Pulmonary artery endothelial cell (primary cell): Measurements from ENCODE around the gene NLGN2. TPM values are rescaled to one million over a fixed set of nuclear protein-coding genes. Genes with fewer than 3 reads are reported as not detected.
A peak's percentile ranks its signal among the peaks of the same experiment; 100 is the strongest.

Experiments used
- DNase-seq: peaks from one replicate; pipeline ENCODE4 v3.0.0-alpha.2; 2011; ENCODE audit warnings: low read depth, low spot score
- total RNA-seq: library from RNA; depleted of rRNA; stranded (reverse); fragments of >200 nt; gene quantifications from 2 replicates; pipeline ENCODE4 v1.2.3, GENCODE V29; 2014

NLGN2 gene
- total RNA-seq, 1 donor from 2014 or later, result 2.6 TPM

DNA sequence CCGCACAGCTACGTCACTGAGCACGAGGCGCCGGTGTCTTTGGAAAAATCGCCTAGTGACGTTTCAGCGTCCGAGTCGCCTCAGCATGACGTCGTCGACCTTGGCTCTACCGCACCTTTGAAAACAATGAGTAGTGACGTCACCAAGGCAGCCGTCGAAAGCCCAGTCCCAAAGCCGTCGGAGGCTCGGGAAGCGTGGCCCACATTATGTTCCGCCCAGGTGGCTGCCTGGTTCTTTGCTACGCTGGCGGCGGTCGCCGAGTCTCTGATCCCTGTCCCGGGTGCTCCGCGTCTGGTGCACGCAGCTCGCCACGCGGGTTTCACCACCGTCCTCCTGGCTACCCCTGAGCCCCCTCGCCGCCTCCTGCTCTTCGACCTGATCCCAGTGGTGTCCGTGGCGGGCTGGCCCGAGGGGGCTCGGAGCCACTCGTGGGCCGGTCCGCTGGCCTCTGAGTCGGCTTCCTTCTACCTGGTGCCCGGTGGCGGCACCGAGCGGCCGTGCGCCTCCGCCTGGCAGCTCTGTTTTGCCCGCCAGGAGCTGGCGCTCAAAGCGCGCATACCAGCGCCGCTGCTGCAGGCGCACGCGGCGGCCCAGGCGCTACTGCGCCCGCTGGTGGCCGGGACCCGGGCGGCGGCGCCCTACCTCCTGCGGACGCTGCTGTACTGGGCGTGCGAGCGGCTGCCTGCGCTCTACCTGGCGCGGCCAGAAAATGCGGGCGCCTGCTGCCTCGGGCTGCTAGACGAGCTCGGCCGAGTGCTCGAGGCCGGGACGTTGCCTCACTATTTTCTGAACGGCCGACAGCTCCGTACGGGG, 29.1 kb downstream of the NLGN2 start:
- peak; percentile 37 for DNase-seq

DNA sequence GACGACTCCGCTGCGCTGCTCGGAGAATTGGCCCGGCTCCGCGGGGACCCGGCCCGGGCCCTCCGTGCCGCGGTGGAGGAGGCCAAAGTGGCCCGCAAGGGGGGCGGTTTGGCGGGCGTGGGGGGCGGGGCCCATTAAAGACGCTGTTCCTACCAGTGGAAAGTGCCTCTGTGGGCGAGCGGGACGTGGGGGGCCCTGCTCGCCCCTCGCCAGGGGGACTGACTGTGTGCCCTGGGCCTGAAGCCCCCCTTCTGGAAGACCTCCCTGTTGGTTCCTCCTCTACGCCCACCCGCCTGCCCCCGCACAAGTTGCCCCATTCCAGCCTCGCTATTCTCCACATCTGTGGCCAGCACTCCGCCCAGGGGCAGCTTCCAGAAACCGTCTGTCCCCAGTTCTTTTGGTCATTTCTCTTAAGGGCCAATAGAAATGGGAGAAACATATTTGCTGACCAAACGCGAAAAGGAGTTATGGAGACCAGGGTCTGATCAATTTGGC, 29.8 kb downstream of the NLGN2 start:
- no peak for DNase-seq

DNA sequence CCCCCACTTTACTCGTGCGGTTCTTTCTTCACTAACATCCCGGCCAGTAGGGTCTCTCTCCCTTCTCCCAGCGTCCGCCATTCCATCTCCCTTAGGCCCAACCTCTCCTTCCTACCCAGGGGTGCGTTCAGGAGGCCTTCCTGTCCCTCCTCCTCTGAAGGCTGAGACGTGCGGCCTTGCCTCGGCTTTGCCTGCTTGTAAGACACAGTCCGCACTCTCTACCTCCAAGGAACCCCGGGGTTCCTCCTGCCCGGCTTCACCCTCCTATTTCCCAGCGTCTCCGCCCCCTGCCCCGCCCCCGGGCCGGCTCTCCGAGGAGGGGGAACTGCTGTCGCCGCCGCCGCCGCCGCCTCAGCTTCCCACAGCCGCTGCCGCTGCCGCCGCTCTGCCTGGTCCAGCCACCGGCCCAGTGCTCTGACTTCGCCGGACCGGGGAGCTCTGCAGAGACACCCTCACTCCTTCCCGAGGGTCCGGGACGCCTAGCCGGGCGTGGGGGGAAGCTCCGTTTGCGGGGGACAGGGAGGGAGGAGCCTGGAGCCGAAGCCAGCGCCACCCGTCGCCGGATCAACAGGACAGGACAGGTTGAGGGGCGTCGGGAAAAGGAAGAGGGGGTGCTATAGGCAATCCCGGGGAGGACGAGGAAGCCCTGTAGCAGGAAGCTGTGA, 30.4 kb downstream of the NLGN2 start:
- no peak for DNase-seq

DNA sequence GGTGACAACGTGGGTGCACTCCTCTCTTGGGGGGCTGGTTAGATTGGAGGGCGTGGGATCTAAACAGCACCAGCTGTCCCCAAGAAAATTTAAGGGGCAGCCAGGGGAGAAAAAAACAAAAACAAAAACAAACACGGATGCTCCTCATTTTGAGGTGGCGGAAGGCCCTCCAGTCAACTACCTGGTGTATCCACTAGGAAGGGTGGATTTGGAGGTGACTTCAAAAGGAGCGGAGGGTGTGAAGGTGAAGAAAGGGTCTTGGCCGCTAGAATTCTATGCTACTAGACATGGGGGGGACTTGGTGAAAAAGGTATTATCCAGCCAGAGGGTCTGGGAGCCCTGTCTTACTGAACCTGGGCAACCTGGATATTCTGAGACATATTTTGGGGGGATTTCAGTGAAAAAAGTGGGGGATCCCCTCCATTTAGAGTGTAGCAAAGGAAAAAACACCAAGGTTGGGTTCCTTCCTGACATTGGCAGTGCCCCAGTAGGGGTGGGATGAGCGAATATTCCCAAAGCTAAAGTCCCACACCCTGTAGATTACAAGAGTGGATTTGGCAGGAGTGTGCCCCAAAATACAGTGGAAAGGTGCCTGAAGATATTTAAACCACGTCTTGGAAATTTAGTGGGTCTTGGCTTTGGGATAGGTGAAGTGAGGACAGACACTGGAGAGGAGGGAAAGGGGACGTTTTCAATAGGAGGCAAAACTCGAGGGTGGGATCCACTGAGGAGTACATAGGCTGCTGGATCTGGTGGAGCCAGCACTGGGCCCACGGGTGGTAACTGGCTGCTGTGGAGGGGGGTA, 31.2 kb downstream of the NLGN2 start:
- no peak for DNase-seq

DNA sequence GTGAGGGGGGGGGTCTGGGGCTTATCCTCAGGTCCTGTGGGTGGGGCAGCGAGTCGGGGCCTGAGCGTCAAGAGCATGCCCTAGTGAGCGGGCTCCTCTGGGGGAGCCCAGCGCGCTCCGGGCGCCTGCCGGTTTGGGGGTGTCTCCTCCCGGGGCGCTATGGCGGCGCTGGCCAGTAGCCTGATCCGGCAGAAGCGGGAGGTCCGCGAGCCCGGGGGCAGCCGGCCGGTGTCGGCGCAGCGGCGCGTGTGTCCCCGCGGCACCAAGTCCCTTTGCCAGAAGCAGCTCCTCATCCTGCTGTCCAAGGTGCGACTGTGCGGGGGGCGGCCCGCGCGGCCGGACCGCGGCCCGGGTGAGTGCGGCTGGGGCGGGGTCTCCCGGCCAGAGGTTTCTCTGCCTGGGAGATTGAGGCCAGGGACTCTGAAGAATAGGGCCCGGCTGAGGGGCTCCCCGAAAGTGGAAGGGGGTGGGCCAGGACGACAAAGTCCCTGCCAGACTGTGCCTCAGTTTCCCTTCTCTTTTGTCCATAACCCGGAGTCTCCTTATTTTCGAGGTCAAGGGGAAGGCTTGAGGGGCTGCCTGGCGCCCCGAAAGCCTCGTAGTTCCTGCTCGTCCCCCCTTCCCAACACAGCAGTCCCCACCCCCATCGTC, 31.9 kb downstream of the NLGN2 start, which contains the start of gene FGF11:
Gene FGF11, plus strand, starts transcription at position 51 of the 651 bp plus-strand sequence. Its CDS starts 109 bp downstream, at position 160.
- no peak for DNase-seq

DNA sequence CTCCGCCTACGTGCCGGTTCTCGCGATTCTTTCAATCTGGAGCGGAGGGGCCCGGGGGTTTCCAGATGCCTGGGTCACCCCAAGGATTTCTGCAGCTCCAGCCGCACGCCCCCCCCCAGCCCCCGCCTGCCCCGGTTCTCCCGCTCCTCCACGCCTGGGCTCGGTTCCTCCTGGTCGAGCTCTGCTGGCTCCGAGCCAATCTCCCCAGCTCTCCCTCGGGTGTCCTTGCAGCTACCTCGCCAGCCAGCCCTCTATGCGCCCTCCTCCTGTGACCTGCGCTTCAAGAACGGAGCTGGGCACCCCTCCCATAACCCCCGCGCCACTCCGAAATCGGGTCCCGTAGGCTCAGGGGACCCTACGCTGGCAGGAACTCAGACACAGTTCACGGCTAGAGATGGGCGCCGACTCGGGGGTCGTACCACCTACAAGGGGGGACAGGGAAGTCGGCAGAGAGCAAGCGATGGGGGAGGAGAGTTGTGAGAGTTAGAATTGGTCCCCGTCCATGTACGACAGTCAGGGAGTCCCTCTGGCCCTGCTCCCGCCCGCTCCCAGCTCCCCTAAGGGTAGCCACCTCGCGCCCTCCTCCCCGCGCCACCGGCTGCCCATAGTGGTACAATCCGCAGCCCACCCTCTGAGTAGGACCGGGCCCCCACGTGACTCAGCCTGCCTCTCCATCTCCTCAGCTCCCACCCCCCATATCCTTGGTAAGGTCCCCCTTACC, 32.6 kb downstream of the NLGN2 start:
- DNase-seq, result no peak

DNA sequence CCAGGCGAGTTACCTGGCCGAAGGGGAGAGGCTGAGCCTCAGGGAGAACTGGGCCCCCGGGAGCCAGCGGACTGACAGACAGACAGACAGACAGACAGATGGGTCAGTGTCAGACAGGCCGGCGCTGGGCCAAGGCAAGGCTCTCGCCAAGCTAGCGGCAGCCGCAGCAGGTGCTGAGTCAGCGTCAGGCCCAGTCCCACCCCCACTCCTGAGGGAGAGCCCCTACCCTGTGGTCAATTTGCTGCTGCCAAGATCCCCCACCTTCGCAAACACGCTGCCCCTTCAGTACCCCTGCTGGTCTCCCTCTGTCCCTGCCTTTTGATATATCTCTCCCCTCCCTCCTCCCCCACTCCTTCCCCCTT, 33.2 kb downstream of the NLGN2 start:
- DNase-seq, result no peak

DNA sequence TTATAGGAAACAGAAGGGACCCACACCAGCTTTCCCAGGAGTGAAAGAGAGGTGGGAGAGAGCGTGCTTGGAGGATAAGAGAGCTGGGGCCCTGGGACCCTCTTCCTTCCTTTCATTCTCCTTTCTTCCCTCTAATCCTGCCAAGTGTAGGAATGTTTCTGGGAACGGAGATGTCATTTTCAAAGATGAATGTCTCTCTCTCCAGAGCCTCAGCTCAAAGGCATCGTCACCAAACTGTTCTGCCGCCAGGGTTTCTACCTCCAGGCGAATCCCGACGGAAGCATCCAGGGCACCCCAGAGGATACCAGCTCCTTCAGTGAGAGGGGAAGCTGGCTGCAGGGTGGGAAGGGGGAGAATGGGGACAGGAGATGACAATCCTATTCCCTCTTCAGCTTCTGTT, 33.6 kb downstream of the NLGN2 start:
- DNase-seq, result no peak

DNA sequence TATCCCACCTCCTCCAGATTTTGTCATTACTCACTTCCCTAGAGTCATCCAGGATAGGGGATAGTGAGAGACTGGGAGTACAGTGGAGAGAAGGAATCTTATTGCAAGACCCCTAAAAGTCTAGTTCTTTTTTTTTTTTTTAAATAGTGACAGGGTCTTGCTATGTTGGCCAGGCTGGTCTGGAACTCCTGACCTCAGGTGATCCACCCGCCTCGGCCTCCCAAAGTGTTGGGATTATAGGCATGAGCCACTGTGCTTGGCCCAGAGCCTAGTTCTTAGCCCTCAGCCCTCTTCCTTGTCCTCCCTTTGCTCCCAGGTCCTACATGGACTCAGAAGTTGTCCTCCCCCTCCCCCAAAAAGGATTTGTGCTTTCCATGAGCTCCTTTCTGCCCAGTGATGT, 34.5 kb downstream of the NLGN2 start:
- DNase-seq, result no peak

DNA sequence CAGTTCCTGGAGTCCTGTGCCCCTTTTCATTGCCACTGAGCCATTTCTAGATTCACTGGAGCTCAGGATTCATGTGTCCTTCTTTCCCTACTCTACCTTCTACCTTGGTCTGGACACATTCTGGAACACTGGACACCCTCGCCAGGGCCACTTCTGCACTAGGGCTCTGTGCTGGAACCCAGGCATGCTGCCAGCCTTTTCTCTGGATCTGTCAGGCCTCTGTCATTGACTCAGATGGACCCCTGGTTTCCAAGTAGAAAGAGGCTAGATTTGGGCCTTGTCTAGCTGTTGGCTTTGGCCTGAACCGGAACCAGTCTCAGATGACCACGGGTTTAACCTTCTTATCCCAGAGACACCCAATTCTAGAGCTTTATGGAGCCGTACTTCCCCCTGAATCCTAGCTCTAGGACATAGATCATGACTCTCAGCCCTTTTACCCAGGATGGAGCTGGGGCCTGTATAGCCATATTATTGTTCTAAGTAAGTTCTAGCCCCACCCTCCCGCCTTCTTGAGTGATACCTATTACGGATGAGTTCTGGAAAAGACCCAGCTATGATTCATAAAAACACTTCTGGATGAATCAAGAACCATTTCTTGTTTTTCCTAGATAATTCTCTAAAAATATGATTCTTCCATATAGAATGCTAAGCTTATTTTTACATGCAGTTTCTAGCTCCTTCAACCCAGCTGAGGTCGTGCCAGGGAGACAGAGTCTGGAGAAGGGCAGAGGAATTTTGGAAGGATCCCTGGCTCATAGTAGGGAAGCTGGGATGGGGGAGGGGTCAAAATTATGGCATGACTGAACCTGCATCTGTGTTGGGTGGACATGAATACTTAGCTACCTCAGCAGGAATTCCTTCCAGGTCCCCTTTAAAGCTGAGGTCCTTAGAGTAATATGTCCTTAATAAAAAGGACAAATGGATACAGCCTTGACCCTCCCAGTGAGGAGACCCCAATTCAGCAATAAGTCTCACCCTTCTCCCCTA, 36.1 kb downstream of the NLGN2 start:
- DNase-seq, result no peak

DNA sequence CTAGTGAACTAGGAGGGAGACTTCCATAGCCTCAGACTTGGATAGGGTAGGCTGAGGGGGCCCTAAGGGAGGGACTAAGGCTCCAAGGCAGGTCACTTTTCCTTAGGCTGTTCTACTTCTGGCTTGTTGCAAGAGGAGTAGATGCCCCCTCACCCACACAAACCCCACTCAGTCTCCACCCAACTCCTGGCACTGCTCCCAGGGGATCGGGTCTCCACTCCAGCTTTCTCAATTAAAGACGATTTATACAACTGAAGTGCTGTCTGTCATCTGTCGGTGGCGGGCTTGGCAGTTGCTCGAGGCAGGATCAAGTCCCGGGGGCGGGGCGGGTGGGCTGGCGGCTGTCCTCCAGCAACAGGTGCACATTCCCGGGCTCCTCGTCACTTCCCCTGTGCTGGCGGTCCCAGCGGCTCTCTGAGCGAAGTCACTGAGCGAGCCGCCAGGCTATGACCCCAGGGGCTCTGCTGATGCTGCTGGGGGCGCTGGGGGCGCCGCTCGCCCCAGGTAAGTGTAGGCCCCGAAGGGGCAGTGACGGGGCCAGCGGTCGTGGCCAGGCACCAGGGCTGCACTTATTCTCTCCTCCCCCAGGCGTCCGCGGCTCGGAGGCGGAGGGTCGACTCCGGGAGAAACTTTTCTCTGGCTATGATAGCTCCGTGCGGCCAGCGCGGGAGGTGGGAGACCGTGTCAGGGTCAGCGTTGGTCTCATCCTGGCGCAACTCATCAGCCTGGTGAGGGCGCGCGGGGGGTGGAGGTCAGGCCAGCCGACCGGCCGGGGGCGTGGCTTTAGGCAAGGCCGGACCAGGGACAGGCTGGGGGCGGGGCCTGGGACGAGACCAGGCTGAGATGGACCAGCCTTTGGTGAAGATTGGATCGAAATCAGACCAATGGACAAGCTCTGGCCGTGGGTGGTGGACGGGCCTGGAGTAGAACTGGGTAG, 37.3 kb downstream of the NLGN2 start, which contains the start of gene CHRNB1:
Gene CHRNB1, plus strand, starts transcription at position 380 of the 937 bp plus-strand sequence. Its CDS starts 67 bp downstream, at position 447.
- no peak for DNase-seq

DNA sequence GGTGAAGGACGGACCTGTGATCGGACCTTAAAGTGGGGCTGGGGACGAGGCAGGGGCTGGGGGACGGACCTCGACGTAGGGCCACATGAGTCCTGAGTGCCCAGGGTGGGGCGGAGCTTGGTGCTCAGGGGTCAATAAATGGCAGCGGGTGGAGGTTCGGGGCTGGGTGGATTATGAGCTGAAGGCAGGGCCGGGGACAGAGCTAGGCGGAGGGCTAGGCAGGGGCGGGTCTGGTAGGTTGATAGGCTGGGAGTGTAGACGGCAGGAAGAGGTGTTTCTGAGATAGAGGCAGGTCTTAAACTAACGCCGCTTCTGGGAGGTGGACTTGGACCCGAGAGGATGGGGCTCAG, 37.9 kb downstream of the NLGN2 start:
- no peak for DNase-seq

DNA sequence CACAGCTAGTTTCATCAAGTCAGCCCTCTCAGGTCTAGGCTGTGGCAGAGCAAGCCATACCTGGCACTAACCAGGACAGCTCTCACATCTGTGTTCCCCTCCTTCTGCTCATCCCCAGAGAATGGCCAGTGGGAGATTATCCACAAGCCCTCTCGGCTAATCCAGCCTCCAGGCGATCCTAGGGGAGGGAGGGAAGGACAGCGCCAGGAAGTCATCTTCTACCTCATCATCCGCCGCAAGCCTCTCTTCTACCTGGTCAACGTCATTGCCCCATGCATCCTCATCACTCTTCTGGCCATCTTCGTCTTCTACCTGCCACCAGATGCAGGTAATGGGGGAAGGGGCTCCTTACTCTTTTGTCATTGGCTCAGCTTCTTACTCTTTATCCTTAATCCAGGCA, 40.8 kb downstream of the NLGN2 start:
- no peak for DNase-seq

DNA sequence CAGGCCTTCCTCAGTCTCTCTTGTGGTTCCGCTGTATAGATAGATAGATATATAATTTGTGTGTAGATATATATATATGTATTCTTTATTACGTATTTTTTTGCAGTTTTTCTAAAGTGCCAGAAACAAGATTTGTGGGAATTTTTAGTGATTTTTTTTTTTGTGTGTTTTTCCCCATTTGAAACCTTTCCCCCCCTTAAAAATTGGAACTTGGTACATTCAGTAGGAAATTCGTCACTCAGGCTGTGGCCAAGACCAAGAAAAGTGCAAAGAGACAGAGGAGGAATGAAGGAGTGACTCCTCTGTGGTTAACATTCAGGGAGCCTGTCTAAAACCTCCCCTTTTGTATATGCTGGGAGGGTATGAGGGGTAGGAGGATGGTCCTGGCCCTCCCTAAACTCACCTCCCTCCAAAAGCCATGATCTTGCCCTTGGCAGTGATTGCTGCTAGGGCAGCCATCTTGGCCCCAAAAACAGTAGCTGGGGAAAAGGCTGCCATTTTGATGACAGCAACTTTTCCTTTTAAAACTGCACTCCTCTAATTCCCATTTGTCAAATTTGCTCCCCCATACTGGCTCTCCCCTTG, 52.4 kb downstream of the NLGN2 start:
- DNase-seq, result no peak

DNA sequence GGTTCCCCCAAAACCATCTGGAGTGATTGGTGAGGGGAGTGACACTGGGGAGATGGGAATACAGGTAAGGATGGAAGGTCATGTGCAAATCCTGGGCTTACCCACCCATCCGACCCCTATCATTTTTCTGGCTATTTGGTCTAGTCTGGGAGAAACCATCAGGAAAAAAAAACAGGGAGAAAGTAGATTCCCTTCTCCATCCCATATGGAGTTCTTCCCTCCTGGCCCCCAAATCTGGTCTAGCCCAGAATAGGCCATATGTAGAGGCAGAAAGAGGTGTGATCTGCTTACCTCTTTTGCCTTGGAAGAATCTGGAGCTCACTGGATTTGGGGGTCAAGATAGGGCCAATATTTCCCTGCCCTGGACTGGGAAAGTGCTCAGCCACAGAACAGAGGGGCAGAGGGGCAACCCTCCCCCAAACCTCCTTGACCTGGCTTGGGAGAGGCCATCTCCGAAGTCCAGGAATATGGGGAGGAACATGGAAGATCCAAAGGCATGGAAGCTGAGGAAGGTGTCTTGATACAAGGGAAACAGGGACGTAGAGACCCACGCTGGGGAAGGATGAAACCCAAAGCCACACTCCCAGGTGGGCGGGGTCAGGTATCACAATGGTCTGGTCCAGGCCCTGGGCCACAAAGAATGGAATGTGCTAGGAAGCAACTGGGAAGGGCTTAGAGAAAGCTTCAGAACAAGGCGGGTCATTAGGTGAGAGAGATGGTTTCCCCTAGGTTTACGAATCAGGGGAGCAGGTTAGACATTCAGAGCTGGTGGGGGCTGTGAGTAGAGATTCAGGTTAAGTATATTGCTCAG, 53.4 kb downstream of the NLGN2 start:
- no peak for DNase-seq

DNA sequence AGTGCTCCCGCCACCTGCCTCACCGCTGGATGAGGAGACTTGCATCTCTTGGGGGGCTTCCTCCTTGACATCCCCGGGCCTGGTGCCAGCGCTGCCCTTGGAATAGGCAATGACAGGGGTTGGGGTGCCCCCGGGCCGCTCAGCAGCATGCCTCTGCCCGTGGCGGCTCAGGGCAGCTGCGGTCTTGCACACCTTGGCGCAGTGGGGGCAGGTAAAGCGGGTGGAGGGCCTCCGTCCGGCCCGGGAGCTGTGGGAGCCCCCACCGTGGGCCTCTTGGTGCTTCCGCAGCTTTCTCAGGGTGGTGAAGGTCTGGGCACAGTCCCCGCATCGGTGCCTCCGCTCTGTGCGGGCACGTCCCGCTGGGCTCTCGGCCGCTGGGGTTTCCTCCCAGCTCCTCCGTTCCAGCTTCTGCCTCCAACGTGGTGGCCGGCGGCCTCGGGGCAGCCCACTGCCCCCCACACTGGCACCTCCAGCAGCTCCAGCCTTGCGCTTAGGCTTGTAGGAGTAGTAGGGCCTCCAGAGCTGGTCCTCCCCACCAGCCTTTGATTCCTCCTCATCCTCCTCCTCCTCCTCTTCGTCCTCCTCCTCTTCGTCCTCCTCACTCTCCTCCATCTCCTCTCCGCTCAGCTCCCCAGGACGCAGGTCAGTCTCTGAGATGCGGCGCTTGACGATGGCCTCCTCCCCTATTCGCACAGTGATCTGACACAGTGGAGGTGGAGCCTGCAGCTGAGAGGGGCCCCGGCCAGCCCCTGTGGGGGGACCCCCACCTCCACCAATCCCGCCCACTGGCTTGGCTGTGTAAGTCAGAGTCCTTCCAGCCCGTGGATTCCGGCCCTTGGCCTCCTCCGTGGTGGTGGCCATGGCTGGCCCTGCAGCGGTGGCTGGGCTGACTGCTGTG, 55.1 kb downstream of the NLGN2 start:
- DNase-seq, result no peak
